Measurements from ENCODE around the gene LRRC1. TPM values are rescaled to one million over a fixed set of nuclear protein-coding genes. Genes with fewer than 3 reads are reported as not detected.

The LRRC1 gene
- total and polyA plus RNA-seq, 10 of the 15 experiments (the other 5 are each of a cell fraction or from before 2014, with no cell fraction given) = 0.35 to 9.3 (median 0.63) TPM

- TF ChIP-seq ZSCAN29 (IDR thresholded peaks at IDR 0.05) (no peak), RBBP5 (conservative IDR thresholded peaks at IDR 0.05) (no peak), PAX8 (IDR thresholded peaks at IDR 0.05) (no peak), CEBPB (IDR thresholded peaks at IDR 0.05; ENCODE audit: borderline replicate concordance in 1 of 2, low read depth in 2 of 2, low read length in 2 of 2) (no peak), SMC3 (IDR thresholded peaks at IDR 0.05; ENCODE audit: borderline replicate concordance, low read length) (no peak), HDAC6 (IDR thresholded peaks at IDR 0.05; ENCODE audit: unreplicated experiment) (no peak), KDM1A (IDR thresholded peaks at IDR 0.05; ENCODE audit: borderline replicate concordance) (no peak)
- TF ChIP-seq, protein P1, sequence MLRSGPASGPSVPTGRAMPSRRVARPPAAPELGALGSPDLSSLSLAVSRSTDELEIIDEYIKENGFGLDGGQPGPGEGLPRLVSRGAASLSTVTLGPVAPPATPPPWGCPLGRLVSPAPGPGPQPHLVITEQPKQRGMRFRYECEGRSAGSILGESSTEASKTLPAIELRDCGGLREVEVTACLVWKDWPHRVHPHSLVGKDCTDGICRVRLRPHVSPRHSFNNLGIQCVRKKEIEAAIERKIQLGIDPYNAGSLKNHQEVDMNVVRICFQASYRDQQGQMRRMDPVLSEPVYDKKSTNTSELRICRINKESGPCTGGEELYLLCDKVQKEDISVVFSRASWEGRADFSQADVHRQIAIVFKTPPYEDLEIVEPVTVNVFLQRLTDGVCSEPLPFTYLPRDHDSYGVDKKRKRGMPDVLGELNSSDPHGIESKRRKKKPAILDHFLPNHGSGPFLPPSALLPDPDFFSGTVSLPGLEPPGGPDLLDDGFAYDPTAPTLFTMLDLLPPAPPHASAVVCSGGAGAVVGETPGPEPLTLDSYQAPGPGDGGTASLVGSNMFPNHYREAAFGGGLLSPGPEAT (IDR thresholded peaks at IDR 0.05; ENCODE audit: low read depth) = no peak
- TF ChIP-seq, protein P2, sequence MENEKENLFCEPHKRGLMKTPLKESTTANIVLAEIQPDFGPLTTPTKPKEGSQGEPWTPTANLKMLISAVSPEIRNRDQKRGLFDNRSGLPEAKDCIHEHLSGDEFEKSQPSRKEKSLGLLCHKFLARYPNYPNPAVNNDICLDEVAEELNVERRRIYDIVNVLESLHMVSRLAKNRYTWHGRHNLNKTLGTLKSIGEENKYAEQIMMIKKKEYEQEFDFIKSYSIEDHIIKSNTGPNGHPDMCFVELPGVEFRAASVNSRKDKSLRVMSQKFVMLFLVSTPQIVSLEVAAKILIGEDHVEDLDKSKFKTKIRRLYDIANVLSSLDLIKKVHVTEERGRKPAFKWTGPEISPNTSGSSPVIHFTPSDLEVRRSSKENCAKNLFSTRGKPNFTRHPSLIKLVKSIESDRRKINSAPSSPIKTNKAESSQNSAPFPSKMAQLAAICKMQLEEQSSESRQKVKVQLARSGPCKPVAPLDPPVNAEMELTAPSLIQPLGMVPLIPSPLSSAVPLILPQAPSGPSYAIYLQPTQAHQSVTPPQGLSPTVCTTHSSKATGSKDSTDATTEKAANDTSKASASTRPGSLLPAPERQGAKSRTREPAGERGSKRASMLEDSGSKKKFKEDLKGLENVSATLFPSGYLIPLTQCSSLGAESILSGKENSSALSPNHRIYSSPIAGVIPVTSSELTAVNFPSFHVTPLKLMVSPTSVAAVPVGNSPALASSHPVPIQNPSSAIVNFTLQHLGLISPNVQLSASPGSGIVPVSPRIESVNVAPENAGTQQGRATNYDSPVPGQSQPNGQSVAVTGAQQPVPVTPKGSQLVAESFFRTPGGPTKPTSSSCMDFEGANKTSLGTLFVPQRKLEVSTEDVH (IDR thresholded peaks at IDR 0.05; ENCODE audit: low read depth, partially characterized antibody) = no peak
- TF ChIP-seq, protein P3, sequence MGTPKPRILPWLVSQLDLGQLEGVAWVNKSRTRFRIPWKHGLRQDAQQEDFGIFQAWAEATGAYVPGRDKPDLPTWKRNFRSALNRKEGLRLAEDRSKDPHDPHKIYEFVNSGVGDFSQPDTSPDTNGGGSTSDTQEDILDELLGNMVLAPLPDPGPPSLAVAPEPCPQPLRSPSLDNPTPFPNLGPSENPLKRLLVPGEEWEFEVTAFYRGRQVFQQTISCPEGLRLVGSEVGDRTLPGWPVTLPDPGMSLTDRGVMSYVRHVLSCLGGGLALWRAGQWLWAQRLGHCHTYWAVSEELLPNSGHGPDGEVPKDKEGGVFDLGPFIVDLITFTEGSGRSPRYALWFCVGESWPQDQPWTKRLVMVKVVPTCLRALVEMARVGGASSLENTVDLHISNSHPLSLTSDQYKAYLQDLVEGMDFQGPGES (IDR thresholded peaks at IDR 0.05) = no peak
- TF ChIP-seq, protein P4, sequence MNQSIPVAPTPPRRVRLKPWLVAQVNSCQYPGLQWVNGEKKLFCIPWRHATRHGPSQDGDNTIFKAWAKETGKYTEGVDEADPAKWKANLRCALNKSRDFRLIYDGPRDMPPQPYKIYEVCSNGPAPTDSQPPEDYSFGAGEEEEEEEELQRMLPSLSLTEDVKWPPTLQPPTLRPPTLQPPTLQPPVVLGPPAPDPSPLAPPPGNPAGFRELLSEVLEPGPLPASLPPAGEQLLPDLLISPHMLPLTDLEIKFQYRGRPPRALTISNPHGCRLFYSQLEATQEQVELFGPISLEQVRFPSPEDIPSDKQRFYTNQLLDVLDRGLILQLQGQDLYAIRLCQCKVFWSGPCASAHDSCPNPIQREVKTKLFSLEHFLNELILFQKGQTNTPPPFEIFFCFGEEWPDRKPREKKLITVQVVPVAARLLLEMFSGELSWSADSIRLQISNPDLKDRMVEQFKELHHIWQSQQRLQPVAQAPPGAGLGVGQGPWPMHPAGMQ (IDR thresholded peaks at IDR 0.05; ENCODE audit: borderline replicate concordance) = no peak
- Histone ChIP-seq H3K9me3 (replicated peaks; ENCODE audit: control insufficient read depth, insufficient read depth, low read length) (no peaks in the 10 kb centered on the region), H3K4me2 (ENCODE audit: control insufficient read depth, insufficient read depth) (no peak overlapping the region), H2AFZ (ENCODE audit: control insufficient read depth, low read depth, low read length) (no peak overlapping the region), H3K9ac (ENCODE audit: control insufficient read depth, insufficient read depth, low read length) (no peak overlapping the region), H3K79me2 (ENCODE audit: control insufficient read depth, insufficient read depth, low read length) (no peaks in the 10 kb centered on the region), H4K20me1 (ENCODE audit: control insufficient read depth, insufficient read depth) (no peaks in the 10 kb centered on the region), H3K27me3 (replicated peaks in 1 of 2; ENCODE audit: control insufficient read depth in 2 of 2, insufficient read depth in 2 of 2, low read length in 1 of 2) (peaks cover 0 to 2% of the 10 kb centered on the region in 2 experiments; a peak in 1 of 4 replicates), H3K27ac (ENCODE audit: control insufficient read depth, insufficient read depth) (no peak overlapping the region), H3K4me1 (ENCODE audit: control insufficient read depth, insufficient read depth, low read length) (no peaks in the 10 kb centered on the region), H3K36me3 (ENCODE audit: control insufficient read depth in 2 of 2, insufficient read depth in 2 of 2, low read length in 1 of 2) (no peaks in the 10 kb centered on the region), H3K4me3 (no peak overlapping the region)
- RAD21 ChIA-PET (ENCODE audit: unreplicated experiment) = no interaction called here
- FAIRE-seq (no peak), ATAC-seq (no peak), DNase-seq (ENCODE audit: low read depth, low spot score) (no peak)
- 26% methylated on average over 7 of the region's 7 CpGs for WGBS (ENCODE audit: insufficient coverage, insufficient replicate concordance, low lambda C conversion rate, missing lambda C conversion rate)
- POLR2A ChIA-PET = no interaction called here
- CTCF ChIA-PET = no interaction called here
- BruUV-seq (replicated peaks) = no TSS peak
- SMC1A ChIA-PET (ENCODE audit: uncharacterized antibody, unreplicated experiment) = no interaction called here
- intact Hi-C loops (cut with micrococcal nuclease; ENCODE audit: unreplicated experiment) (no loop called here), in situ Hi-C loops (cut with MboI) (no loop called here)
These were observed 68.1 kb downstream of the LRRC1 start for GRCh38 chr6:53862662-53863462.

Data from GM12878 (cell line).